ENCODE data around the gene F7.

- TF ChIP-seq ZFX (IDR thresholded peaks at IDR 0.05; ENCODE audit: borderline replicate concordance) (no peak), CTCF (IDR thresholded peaks at IDR 0.05) (no peak)
Observed at GRCh38 chr13:113109151-113110047, 3.8 kb downstream of the F7 start.

Data from 22Rv1 (cell line).